SK-N-MC (cell line): ENCODE results near the gene PRAC1.

Source experiments
- EZH2 ChIP-seq: fragments of 200-600 bp; sonication (generic); IDR thresholded peaks from one replicate; pipeline ENCODE4 v1.6.1; 2017; ENCODE audit warnings: antibody characterized with exemption
- FOXP2 ChIP-seq: optimal IDR thresholded peaks from 2 replicates; pipeline ENCODE3; 2011; ENCODE audit warnings: mild to moderate bottlenecking, moderate library complexity; ENCODE audit not compliant: insufficient read depth; ENCODE audit errors: extremely low read length, control extremely low read depth
- POLR2AphosphoS5 ChIP-seq: IDR thresholded peaks from 2 replicates; pipeline ENCODE4 v1.6.1; 2012; ENCODE audit warnings: mild to moderate bottlenecking, low read depth, low read length, borderline replicate concordance

DNA sequence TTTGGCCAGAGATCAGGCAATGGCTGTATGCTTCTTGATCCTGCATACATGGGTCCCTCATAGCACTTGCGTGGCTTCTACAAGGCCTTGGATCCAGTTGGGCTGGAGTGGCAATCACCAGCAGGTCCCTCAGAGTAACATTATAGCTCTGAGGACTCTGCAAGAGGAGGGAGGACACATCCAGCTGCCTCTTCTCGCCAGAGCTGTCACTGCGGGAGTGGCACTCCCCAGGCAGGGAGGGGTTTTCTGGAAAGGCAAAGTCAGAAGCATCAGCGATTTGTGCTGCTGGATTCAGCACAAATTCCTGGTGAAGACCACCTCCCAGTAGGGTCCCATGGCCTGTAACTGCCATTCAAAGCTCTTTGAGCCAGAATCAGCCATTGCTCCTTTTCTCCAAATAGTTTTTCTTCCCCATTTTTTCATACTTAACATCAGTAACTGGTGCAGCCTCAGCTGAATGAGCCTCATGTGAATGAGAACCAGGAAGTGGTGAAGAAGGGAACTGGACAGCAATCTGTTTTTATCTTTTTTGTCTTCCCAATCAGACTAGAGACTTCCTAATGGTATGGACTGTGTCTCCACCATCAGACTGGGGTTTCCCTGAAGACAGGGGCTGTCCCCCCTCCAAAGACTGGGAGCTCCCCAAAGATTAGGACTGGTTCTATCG is 46.8 kb upstream of the PRAC1 start:
- TF ChIP-seq POLR2AphosphoS5 (no peak), EZH2 (no peak), FOXP2 (no peak)
